HPDE6-E6E7 (cell line): ENCODE results near the gene PLPPR3.
"Not testable (repeated sequence)": the region's sequence is repeated elsewhere in the genome, so short reads cannot be mapped to it uniquely, and the experiment has no call there.

ENCODE experiments used
- DNase-seq: peaks from one replicate; pipeline ENCODE4 v3.0.0; 2011; ENCODE audit warnings: missing footprints; ENCODE audit errors: extremely low spot score

PLPPR3 gene

DNA sequence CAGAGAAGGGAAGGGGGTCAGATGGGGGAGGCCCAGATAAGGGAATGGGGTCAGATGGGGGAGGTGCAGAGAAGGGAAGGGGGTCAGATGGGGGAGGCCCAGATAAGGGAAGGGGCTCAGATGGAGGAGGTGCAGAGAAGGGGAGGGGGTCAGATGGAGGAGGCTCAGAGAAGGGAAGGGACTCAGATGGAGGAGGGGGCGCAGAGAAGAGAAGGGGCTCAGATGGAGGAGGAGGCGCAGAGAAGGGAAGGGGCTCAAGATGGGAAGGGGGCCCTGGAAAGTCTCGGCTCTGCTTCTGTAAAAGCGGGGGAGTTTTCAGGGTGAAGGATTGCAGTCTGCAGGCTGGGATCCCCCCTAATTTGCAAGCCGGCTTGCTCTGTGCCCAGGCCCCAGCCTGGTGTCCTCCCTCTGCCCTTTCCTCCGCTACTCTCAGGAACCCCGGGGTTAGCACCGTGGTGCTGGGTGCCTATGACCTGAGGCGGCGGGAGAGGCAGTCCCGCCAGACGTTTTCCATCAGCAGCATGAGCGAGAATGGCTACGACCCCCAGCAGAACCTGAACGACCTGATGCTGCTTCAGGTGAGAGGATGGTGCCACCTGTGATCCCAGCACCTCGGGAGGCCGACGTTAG is 7.5 kb upstream of the PLPPR3 start:
- DNase-seq = no peak

DNA sequence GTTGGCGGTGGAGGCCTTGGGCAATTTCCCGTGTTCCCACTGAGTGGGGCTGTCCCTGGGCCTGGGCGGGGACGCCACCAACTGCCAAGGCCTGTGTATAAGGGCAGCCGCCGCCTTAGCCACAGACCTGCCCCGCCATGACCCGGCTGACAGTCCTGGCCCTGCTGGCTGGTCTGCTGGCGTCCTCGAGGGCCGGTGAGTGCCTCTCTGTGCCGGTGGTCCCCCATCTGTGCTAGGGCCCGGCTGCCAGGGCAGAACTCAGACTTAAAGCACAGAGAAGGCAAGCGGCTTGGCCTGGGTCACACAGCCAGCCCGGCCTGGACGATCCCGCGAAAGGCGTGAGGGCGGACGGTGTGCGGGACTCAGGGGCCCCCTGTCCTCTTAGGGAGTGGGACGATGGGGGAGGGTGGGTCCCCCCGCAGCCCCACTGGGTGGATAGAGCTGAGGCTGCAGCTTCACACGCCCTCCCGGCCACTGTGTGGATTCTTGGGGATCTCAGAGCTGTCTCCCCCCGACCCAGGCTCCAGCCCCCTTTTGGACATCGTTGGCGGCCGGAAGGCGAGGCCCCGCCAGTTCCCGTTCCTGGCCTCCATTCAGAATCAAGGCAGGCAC is 6.1 kb upstream of the PLPPR3 start, which contains the start of gene AZU1:
AZU1 (plus strand) TSS at position 128 of the 612 bp plus-strand sequence; CDS start at position 138, 10 bp downstream.
- DNase-seq = no peak

DNA sequence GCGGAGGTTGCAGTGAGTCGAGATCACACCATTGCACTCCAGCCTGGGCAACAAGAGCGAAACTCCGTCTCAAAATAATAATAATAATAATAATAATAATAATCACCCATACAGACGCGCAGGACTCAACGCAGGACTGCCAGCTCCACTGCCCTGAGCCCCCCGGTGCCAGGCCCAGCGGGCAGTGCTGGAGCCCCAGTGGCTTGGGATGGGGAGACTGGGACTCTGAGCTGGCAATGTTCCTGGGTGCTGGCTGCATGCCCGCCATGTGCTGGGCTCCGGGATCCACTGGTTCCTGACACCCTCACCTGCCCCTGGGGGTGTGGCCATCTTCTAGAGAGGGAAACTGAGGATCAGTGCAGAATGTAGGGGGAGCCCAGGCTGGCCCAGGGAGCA is 5.6 kb upstream of the PLPPR3 start:
- DNase-seq = no peak

DNA sequence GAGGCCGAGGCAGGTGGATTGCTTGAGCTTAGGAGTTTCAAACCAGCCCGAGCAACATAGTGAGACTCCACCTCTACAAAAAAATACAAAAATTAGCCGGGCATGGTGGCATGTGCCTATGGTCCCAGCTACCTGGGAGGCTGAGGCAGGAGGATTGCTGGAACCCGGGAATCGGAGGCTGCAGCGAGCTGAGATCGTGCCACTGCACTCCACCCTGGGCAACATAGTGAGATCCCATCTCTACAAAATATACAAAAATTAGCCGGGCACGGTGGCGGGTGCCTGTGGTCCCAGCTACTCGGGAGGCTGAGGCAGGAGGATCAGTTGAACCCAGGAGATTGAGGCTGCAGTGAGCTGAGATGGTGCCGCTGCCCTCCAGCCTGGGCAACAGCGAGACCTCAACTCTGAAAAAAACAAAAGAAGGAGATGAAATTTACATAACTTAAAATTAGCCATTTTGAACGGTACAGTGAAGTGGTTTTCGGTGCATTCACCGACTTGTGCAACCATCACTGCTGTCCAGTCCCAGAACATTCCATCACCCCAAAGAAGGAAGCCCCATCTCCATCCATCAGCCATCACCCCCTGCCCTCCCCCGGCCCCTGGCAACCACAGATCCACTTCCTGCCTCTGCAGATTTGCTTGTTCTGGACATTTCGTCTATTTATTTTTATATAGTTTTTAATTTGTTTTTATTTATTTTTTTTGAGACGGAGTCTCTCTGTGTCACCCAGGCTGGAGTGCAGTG is 4.3 kb upstream of the PLPPR3 start:
- no peak for DNase-seq

DNA sequence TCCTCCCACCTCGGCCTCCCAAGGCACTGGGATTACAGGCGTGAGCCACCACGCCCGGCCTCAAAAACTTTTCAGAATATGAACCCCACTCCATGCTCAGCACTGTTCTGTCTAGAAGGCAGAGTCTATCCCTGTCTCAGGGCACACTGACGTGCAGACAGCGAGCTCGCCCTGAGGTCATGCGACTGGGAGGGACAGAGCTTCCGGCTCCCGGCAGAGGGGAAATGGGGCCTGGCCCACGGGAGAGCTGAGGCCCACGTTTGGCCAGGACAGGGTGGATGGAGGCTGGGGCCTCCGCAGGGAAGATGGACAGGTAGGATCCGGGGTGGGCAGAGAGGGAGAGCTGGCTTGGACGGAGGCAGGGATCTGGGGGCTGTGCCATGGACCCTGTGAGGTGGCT is 3.1 kb upstream of the PLPPR3 start:
- no peak for DNase-seq

DNA sequence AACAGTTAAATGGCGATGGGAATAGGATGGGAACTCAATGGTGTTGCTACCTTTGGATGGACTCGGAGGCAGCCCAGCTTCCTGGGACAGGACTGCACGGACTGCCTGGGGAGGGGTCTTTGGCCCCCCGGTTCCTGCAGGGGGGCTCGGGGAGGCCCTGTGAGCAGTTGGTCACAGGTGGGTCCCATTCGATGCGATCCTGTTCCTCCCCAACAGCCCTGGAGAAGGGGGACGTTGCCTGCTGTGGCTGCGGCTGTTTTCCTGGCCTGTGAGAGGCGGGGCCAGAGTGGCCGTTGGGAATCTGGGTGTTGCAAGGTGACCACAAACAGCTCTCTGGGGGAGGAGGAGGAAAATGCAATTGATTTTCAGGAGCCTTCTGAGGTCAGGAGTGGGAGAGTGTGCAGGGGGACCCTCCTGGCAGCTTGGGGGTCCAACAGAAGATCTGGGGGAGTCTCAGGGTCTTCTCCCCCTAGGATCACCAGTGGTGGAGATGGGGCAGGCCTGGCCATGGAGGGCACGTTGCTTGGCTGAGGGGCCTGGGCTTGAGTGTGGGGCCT is 1.9 kb upstream of the PLPPR3 start:
- DNase-seq = no peak

DNA sequence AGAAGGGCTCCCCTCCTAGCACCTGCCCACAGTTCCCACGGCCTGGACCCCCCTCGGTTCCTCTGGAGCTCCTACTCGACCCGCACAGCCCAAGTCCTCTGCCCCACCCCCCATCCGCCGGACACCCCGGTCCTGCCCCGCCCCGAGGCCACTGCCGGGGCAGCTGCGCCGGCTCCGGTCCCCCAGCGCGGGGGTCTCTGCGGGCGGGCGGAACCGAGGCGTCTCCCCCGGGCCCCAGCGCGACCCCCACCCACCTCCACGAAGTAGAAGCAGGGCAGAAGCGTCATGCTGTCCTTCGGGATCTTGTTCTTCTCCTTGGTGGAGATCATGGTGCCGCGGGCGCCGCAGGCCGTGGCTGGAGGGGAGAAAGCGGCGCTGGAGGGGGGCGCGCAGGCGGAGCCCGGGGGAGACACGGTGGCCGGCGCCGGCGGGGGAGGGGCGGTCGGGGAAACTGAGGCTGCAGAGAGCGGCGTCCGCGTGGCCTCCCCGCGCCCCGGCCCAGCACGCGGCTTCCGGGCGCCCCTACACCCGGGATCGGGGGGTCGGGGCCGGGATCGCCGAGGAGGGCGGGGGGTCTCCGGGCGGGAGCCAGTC is 427 bp downstream of the PLPPR3 start:
- DNase-seq = no peak

DNA sequence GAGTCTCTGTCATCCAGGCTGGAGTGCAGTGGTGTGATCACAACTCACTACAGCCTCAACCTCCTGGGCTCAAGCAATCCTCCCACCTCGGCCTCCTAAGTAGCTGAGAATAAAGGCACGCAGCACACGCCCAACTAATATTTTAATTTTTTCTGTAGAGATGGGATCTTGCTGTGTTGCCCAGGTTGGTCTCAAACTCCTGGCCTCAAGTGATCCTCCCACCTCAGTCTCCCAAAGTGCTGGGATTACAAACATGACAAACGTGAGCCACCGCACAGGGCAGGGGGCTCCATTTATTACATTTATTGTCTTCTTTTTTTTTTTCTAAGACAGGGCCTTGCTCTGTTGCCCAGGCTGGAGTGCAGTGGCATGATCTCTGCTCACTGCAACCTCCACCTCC is 1.5 kb downstream of the PLPPR3 start:
- DNase-seq = not testable (repeated sequence)

DNA sequence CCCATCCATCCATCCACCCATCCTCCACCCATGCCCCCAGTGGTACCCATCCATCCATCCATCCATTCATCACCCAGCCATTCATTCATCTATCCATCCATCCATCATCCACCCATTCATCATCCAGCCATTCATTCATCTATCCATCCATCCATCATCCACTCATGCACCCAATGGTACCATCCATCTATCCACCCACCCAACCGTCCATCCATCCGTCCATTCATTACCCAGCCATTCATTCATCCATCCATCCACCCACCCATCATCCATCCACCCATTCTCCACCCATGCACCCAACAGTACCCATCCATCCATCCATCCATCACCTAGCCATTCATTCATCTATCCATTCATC is 5.3 kb downstream of the PLPPR3 start:
- no peak for DNase-seq

DNA sequence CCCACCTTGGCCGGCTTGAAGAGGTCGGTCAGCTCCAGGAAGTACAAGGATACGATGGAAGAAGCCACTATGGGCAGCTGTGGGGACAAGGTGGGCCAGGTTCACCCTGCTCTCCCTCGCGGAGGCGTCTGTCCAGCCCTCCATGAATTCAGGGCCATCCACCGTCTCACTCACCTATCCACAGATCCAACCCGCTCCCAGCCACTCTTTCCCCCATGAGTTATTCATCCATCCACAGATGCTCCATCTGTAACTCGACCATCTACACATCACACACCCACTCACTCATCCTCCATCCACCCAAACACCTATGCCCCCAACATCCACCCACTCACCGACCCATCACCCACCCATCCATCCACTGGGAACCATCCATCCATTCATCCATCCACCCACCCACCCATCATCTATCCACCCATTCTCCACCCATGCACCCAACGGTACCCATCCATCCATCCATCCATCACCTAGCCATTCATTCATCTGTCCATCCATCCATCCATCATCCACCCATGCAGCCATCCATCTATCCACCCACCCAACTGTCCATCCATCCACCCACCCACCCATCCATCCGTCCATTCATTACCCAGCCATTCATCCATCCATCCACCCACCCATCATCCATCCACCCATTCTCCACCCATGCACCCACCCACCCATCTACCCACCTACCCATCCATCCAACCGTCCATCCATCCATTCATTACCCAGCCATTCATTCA is 5.8 kb downstream of the PLPPR3 start:
- no peak for DNase-seq

DNA sequence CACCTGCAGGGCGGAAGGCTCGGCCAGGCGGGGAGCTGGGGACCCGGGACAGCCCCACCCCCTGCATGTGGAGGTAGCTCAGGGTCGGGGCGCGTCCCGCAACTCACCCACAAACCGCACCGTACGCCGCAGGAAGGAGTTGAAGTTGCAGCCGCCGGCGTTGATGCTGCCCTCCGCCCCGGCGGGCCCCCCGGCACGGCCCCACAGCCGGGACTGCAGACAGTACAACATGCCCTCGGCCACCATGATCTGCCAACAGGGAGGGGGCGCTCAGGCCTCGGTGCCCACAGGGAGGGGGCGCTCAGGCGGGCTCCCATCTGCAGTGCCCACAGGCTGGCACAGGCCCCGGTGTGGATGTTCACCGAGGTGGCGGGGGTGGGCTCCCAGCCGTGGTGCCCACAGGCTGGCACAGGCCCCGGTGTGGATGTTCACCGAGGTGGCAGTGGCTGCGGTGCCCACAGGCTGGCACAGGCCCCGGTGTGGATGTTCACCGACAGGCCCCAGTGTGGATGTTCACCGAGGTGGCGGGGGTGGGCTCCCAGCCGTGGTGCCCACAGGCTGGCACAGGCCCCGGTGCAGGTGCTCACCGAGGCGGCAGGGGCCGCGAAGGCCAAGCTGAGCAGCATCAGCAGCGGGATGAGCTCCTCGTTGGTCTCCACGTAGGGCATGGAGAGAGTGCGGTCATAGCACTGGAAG is 6.5 kb downstream of the PLPPR3 start:
- no peak for DNase-seq

DNA sequence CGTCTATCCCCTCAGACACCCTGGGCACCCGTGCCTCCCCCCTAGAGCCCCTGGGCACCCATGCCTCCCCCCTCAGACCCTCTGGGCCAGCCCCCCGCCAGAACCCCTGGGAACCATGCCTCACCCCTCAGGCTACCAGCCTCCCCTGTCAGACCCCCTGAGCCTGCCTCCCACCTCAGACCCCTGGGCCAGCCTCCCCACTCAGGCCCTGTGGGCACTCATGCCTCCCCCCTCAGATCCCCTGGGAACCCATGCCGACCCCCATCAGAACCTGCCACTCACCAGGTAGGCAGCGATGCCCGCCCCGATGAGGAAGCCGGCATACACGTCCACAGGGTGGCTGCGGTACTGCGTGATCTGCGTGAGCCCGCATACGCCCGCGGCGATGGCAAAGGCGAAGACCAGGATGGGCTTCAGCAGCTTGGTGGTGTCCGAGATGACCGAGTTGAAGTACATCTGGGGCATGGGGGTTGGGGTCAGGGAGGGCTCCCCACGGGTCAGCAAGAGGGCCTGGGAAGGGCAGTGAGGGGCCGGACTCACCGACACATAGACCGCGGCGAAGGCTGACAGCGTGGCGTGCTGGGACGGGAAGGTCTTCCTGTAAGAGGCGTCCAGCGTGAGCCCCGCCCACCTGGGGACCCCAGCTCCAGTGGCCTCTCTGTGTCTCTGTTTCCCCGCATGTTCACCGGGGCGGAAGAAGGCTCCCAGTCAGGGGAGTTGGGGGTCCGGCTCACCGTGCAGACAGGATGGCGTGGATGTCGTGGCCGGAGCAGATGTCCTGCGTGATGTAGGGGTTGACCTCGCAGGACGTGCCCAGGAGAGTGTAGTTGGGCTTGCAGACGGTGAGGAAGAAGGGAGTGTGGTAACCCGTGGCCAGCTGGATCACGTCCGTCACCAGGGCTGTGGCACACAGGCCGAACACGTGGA is 7.3 kb downstream of the PLPPR3 start:
- DNase-seq = no peak

DNA sequence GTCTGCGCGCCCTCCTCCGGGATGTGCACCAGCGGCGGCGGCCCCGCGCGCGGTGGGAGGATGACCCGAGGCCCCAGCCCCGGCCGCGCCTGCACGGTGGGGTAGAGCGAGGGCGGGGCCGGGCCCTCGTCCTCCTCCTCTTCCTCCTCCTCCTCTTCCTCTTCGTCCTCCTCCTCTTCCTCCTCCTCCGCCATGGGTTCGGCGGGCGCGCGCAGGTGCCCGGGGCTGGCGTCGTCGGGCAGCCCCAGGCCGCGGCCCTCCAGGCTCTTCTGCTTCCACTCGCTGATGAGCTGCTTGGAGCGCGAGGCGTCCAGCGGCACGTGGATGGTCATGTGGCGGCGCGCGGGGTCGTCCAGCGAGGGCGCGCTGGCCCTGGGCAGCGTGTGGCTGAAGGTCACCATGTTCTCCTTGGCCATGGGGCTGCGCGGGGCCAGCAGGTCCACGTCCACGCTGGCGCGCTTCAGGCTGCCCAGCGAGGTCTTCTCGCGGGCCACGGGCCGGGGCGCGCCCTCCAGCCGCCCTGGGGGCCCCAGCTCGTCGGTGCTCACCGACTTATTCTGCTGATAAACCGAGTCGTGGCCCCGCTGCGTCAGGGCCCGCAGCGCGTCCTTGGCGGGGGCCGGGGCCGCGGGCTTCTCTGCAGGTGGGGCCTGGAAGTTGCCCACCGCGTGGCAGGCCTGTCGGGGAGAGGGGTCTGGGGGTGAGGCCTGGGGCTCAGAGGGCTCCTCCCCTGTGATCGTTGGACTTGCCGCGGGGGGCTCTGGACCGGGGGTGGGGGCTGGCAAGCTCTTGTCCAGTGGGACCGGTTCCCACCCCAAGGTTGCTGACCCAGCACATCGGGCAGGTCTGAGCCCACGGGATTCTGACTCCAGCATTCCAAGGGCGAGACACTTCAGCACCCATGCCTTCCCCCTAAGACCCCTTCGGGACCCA is 8.3 kb downstream of the PLPPR3 start:
- no peak for DNase-seq

DNA sequence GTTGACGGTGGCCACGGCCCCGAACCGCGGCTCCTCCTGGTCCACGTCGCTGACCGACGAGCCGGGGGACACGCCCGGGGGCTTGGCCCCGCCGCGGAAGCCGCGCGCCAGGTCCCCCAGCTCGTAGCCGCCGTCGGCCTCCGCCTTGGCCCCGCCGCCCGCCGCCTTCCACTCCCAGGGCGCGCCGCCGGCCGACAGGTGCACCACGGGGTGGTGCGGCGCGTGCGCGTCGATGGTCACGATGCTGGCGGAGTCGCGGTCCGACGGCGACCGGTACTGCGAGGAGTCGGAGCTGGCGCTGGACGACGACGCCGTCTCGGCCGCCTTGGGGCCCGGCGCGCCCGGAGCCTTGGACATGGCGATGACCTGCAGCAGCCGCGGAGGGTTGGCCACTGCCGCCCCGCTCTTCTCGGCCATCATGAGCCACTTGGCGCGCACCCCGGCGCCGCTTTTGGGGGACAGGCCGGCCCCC is 9.0 kb downstream of the PLPPR3 start:
- DNase-seq = no peak

DNA sequence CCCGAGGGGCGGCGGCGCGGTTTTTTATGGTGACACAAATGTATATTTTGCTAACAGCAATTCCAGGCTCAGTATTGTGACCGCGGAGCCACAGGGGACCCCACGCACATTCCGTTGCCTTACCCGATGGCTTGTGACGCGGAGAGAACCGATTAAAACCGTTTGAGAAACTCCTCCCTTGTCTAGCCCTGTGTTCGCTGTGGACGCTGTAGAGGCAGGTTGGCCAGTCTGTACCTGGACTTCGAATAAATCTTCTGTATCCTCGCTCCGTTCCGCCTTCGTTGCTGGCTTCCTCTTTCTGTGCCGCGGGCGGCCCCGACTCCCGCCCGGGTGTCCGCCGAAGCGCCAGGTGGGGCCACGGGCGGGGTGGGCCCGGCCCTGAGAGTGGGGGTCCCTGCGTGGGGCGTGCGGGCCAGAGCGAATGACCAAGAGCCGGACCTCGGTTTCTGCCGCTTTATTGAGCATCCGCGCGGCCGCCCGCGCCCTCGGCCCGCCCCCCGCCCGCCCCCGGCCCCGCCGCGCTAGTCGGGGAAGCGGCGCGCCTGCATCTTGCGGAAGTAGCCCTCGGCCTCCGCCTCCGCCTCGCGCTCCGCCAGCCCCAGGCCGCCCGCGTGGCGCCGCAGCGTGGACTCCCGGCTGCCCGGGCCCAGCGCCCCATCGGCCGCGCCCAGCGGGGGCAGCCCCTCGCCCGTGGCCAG is 9.6 kb downstream of the PLPPR3 start:
- no peak for DNase-seq

DNA sequence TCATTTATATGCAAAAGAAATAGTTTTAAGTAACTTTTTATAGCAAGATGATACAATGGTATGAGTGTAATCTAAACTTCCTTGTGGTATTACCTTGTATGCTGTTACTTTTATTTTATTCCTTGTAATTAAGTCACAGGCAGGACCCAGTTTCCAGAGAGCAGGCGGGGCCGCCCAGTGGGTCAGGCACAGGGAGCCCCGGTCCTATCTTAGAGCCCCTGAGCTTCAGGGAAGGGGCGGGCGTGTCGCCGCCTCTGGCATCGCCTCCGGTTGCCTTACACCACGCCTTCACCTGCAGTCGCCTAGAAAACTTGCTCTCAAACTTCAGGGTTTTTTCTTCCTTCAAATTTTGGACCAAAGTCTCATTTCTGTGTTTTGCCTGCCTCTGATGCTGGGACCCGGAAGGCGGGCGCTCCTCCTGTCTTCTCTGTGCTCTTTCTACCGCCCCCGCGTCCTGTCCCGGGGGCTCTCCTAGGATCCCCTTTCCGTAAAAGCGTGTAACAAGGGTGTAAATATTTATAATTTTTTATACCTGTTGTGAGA is 10.2 kb downstream of the PLPPR3 start:
- DNase-seq = no peak

DNA sequence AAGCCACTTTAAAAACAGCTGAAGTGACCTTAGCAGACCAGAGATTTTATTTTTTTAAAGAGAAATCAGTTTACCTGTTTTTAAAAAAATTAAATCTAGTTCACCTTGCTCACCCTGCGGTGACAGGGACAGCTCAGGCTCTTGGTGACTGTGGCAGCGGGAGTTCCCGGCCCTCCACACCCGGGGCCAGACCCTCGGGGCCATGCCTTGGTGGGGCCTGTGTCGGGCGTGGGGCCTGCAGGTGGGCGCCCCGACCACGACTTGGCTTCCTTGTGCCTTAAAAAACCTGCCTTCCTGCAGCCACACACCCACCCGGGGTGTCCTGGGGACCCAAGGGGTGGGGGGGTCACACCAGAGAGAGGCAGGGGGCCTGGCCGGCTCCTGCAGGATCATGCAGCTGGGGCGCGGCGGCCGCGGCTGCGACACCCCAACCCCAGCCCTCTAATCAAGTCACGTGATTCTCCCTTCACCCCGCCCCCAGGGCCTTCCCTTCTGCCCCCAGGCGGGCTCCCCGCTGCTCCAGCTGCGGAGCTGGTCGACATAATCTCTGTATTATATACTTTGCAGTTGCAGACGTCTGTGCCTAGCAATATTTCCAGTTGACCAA is 10.8 kb downstream of the PLPPR3 start:
- DNase-seq = no peak
